Measurements from ENCODE around the gene GNAL. TPM values are rescaled to one million over a fixed set of nuclear protein-coding genes. Genes with fewer than 3 reads are reported as not detected.

The GNAL gene
- total and polyA plus RNA-seq, 4 donors = 0.15 to 0.92 (median 0.72) TPM

DNA sequence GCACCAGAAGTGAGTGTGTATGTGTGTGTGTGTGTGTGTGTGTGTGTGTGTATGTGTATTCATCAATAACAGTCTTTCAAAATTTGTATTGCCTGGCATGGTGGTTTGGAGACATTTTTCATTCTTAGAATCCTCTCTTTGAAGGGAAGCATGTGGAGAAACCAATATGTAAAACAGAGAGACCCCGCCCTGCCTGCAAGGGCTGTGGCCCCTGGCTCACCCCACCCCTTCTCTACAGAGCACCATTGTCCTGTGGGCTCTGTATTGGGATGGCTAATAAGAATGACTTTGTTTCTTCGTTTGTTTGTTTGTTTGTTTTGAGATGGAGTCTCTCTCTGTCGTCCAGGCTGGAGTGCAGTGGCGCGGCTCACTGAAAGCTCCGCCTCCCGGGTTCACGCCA, 65.9 kb downstream of the GNAL start:
- H3K9ac ChIP-seq (ENCODE audit: low read depth in 1 of 2, low read length in 2 of 2) = no peak overlapping the region
- 75% methylated on average over 8 of the region's 8 CpGs for WGBS
- no peaks in the 10 kb centered on the region for H3K9me3 ChIP-seq (ENCODE audit: control insufficient read depth in 4 of 4, low read length in 3 of 4)
- H3K4me1 ChIP-seq (ENCODE audit: control insufficient read depth in 4 of 4, insufficient read depth in 4 of 4, low read length in 3 of 4) = peaks cover 0 to 16% (median 8%) of the 10 kb centered on the region in 4 donors
- no peak for DNase-seq (ENCODE audit: low spot score)
- no peaks in the 10 kb centered on the region for H3K36me3 ChIP-seq (ENCODE audit: control insufficient read depth in 4 of 4, insufficient read depth in 3 of 4, low read depth in 1 of 4, low read length in 3 of 4)
- no peak for TF ChIP-seq EGR1 (IDR thresholded peaks at IDR 0.05; ENCODE audit: low read depth in 2 of 2)
- TF ChIP-seq, protein P1, sequence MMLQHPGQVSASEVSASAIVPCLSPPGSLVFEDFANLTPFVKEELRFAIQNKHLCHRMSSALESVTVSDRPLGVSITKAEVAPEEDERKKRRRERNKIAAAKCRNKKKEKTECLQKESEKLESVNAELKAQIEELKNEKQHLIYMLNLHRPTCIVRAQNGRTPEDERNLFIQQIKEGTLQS (IDR thresholded peaks at IDR 0.05) = no peak
- no peak for TF ChIP-seq FOXA1 (IDR thresholded peaks at IDR 0.05)
- TF ChIP-seq, protein P2, sequence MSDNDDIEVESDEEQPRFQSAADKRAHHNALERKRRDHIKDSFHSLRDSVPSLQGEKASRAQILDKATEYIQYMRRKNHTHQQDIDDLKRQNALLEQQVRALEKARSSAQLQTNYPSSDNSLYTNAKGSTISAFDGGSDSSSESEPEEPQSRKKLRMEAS (IDR thresholded peaks at IDR 0.05) = no peak
- TF ChIP-seq RXRA (IDR thresholded peaks at IDR 0.05) = no peak
- TF ChIP-seq, protein P3, sequence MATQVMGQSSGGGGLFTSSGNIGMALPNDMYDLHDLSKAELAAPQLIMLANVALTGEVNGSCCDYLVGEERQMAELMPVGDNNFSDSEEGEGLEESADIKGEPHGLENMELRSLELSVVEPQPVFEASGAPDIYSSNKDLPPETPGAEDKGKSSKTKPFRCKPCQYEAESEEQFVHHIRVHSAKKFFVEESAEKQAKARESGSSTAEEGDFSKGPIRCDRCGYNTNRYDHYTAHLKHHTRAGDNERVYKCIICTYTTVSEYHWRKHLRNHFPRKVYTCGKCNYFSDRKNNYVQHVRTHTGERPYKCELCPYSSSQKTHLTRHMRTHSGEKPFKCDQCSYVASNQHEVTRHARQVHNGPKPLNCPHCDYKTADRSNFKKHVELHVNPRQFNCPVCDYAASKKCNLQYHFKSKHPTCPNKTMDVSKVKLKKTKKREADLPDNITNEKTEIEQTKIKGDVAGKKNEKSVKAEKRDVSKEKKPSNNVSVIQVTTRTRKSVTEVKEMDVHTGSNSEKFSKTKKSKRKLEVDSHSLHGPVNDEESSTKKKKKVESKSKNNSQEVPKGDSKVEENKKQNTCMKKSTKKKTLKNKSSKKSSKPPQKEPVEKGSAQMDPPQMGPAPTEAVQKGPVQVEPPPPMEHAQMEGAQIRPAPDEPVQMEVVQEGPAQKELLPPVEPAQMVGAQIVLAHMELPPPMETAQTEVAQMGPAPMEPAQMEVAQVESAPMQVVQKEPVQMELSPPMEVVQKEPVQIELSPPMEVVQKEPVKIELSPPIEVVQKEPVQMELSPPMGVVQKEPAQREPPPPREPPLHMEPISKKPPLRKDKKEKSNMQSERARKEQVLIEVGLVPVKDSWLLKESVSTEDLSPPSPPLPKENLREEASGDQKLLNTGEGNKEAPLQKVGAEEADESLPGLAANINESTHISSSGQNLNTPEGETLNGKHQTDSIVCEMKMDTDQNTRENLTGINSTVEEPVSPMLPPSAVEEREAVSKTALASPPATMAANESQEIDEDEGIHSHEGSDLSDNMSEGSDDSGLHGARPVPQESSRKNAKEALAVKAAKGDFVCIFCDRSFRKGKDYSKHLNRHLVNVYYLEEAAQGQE (IDR thresholded peaks at IDR 0.05) = no peak
- TF ChIP-seq YY1 (IDR thresholded peaks at IDR 0.05) = no peak
- TF ChIP-seq, protein P4, sequence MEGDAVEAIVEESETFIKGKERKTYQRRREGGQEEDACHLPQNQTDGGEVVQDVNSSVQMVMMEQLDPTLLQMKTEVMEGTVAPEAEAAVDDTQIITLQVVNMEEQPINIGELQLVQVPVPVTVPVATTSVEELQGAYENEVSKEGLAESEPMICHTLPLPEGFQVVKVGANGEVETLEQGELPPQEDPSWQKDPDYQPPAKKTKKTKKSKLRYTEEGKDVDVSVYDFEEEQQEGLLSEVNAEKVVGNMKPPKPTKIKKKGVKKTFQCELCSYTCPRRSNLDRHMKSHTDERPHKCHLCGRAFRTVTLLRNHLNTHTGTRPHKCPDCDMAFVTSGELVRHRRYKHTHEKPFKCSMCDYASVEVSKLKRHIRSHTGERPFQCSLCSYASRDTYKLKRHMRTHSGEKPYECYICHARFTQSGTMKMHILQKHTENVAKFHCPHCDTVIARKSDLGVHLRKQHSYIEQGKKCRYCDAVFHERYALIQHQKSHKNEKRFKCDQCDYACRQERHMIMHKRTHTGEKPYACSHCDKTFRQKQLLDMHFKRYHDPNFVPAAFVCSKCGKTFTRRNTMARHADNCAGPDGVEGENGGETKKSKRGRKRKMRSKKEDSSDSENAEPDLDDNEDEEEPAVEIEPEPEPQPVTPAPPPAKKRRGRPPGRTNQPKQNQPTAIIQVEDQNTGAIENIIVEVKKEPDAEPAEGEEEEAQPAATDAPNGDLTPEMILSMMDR (IDR thresholded peaks at IDR 0.05; ENCODE audit: low read depth, low read length, missing input control) = no peak
- TF ChIP-seq HNF4A (conservative IDR thresholded peaks at IDR 0.05) = no peak
- no peak for TF ChIP-seq SP1 (IDR thresholded peaks at IDR 0.05)
- TF ChIP-seq RAD21 (IDR thresholded peaks at IDR 0.05) = no peak
- TF ChIP-seq GABPA (IDR thresholded peaks at IDR 0.05 in 1 of 2, conservative IDR thresholded peaks at IDR 0.05 in 1 of 2) = no peak
- no peak for TF ChIP-seq JUND (IDR thresholded peaks at IDR 0.05)
- TF ChIP-seq TAF1 (conservative IDR thresholded peaks at IDR 0.05) = no peak
- TF ChIP-seq NR2F2 (IDR thresholded peaks at IDR 0.05) = no peak
- no peak for TF ChIP-seq HNF4G (IDR thresholded peaks at IDR 0.05)
- TF ChIP-seq, protein P5, sequence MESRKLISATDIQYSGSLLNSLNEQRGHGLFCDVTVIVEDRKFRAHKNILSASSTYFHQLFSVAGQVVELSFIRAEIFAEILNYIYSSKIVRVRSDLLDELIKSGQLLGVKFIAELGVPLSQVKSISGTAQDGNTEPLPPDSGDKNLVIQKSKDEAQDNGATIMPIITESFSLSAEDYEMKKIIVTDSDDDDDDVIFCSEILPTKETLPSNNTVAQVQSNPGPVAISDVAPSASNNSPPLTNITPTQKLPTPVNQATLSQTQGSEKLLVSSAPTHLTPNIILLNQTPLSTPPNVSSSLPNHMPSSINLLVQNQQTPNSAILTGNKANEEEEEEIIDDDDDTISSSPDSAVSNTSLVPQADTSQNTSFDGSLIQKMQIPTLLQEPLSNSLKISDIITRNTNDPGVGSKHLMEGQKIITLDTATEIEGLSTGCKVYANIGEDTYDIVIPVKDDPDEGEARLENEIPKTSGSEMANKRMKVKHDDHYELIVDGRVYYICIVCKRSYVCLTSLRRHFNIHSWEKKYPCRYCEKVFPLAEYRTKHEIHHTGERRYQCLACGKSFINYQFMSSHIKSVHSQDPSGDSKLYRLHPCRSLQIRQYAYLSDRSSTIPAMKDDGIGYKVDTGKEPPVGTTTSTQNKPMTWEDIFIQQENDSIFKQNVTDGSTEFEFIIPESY (IDR thresholded peaks at IDR 0.05) = no peak
- no peak for TF ChIP-seq FOXA2 (IDR thresholded peaks at IDR 0.05)
- H3K27ac ChIP-seq (ENCODE audit: low read depth in 1 of 2, low read length in 2 of 2) = no peak overlapping the region
- H3K4me3 ChIP-seq (ENCODE audit: low read depth in 1 of 3, low read length in 3 of 3) = no peak overlapping the region
- H3K27me3 ChIP-seq (ENCODE audit: control insufficient read depth in 4 of 4, insufficient read depth in 4 of 4, low read length in 3 of 4) = peaks cover 0 to 10% (median 1%) of the 10 kb centered on the region in 4 donors

Data from liver (tissue), 9 donors.